Measurements from ENCODE around the gene TCHHL1.

The TCHHL1 gene

GRCh38 chr1:152039886-152040285 is 49.0 kb downstream of the TCHHL1 start:
- DNase-seq (ENCODE audit: low read depth in 1 of 2, low spot score in 1 of 2), result no peak

- no peak for DNase-seq (ENCODE audit: low read depth in 1 of 2, low spot score in 1 of 2)
Measured at GRCh38 chr1:152039461-152039860, 49.4 kb downstream of the TCHHL1 start.

GRCh38 chr1:152038871-152039270 is 50.0 kb downstream of the TCHHL1 start:
- no peak for DNase-seq (ENCODE audit: low read depth in 1 of 2, low spot score in 1 of 2)

GRCh38 chr1:152036267-152037216 is 52.3 kb downstream of the TCHHL1 start, which contains the start of gene S100A11:
TSS of gene S100A11 (minus strand) at chr1:152037004. CDS start at chr1:152036915, 89 bp downstream.
- peak; percentile 54 to 66 for DNase-seq (ENCODE audit: low read depth in 1 of 2, low spot score in 1 of 2)

GRCh38 chr1:152035539-152036266 is 53.2 kb downstream of the TCHHL1 start:
- DNase-seq (ENCODE audit: low read depth in 1 of 2, low spot score in 1 of 2), result no peak

- peak; percentile 32 to 40 for DNase-seq (ENCODE audit: low read depth in 1 of 2, low spot score in 1 of 2)
Measured at GRCh38 chr1:152034654-152035538, 54.0 kb downstream of the TCHHL1 start.

- DNase-seq (ENCODE audit: low read depth in 1 of 2, low spot score in 1 of 2), result no peak
Measured at GRCh38 chr1:152034324-152034653, 54.6 kb downstream of the TCHHL1 start.

All from stimulated activated CD4-positive, alpha-beta T cell treated with anti-CD3 and anti-CD28 coated beads, Interleukin-15, amount 100 ng/mL, for 1 hour (primary cell).